CD4-positive, alpha-beta T cell treated with Interleukin-4 for 1 hour (primary cell): Measurements from ENCODE around the gene CYP3A4.
"Not testable (repeated sequence)": the region's sequence is repeated elsewhere in the genome, so short reads cannot be mapped to it uniquely, and the experiment has no call there.

ENCODE experiments used
- DNase-seq, 2 donors: peaks; one replicate each; pipeline ENCODE4 v3.0.0-alpha.2; 2020 to 2022

CYP3A4 gene

GRCh38 chr7:99784007-99784406, at the start of gene CYP3A4:
TSS of gene CYP3A4 (minus strand) at chr7:99784184. CDS start at chr7:99784081, 103 bp downstream.
- DNase-seq, result no peak

DNA sequence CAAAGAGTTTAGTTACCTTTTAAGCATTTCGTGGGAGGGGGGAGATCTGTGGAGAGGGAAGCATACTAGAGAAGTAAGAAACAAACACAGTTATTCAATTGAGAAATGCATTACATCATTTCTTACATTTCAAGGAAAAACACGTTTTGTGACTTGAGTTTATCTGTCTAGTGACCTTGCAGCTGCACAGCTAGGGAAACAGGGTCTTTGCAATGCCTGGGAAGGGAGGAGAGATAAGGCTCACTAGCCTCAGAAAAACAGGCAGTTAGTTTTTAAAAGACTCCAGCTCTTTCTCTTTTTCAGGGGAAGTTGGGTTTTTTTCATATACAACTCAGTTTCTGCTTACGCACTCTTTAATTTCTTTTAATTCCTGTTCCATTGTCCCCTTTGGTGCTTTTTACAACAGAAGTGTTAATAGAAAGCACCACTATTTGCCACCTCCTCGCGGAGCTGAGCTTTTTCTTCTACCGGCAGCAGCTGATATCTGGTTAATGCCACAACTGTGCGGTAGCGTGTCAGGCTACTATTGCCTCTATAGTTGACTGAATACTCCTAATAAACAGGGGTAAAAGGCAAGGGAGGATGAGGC, 49.4 kb upstream of the CYP3A4 start:
- DNase-seq, result no peak

GRCh38 chr7:99831595-99831994, 47.6 kb upstream of the CYP3A4 start:
- DNase-seq, result no peak

DNA sequence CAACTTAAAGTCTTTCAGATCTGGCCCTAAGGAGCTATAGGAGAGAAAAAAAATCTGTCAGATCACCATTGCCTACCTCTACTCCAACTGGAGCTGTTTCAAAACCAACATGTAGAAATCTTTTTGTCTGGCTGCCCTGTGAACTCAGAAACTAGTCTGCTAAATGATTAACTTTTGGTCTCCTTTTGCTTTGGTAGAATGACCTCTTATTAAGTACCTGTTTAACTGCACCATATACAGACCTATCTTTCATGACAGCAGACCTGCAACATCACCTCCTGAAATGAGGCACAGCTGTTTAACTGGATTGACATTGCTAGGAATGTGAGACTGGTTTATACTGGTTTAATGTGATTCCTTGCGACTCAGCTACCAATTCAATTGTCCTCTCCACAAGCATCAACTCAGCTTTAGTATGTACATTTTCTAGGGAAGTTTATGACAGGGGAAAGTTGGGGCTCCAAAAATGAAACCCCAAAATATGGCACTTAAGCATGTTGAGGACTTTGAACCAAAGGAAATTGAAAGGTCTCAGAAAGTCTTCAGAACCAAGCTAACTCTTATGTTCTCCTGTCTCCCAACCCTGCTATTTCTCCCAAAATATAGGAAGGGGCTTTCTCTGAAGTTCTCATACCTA, 45.7 kb upstream of the CYP3A4 start:
- no peak for DNase-seq

DNA sequence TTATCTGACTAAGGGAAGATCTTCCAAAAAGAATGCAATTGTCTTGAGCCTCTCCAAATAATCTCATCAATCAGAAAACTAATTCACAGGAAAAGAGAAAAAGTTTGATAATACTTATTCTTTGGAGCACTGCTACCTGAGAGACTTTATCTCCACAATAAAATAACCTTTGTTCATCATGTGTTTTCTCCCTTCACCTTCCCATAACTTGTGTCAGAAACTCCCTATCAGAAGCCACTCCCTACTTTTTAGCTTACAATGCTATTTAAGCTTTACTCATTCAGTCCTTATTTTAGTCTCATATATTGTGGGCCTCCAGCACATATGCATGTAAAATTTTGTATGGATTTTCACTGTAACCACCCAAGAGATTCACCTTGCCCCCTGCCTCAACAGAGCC, 44.8 kb upstream of the CYP3A4 start:
- no peak for DNase-seq

DNA sequence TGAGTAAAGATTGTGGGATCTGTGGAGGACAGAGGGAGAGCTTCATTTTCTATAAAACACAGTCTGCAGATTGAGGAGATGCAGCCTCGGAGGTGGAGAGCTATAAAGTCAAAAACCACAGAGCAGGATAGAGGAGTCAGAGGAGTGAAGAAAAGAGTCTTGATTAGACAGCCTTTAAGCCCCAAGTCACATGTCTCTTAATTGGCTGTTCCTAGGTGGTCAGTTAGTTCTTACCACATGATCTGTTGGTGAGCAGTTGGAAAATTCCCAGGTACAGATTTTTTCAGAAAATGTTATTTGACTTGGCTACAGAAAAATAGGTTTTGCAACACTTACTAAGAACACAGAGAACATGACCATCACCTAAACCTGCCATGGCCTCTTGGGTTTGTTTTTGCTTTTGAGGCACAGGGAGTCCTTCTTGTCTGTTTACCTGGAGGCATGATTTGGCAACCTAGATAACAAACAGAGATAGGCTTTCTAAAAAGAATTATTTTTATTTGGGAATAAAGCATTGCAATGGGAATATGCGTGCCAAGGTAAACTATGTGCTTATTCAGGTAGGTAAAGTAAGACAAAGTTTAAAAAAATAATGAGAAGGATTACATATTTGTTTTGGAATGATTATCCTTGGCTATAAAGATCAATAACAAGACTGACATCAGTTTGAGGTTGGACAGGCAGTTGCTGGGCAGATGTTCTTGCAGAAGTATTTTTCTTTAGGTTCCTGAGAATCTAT, 43.2 kb upstream of the CYP3A4 start:
- no peak for DNase-seq

DNA sequence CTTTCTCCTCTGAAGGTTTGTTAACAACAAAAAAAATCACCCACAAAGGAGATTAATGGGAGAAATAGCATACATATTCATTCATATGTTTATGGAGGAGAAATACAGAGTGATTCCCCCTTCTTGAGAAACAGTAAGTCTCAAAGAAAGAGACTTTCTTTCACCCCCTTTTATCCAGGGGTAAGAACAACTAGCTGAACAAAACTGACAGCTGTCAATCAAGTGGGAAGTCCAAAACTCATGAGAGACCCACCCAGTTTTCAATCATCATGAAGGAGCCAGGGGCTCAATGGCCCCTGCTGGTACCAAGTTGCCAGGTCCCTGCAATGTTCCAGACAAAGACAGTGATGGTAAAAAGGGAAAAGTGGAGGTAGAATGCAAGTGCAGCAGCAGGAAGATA, 41.9 kb upstream of the CYP3A4 start:
- DNase-seq, result no peak

GRCh38 chr7:99825452-99825851, 41.5 kb upstream of the CYP3A4 start:
- DNase-seq, result no peak

DNA sequence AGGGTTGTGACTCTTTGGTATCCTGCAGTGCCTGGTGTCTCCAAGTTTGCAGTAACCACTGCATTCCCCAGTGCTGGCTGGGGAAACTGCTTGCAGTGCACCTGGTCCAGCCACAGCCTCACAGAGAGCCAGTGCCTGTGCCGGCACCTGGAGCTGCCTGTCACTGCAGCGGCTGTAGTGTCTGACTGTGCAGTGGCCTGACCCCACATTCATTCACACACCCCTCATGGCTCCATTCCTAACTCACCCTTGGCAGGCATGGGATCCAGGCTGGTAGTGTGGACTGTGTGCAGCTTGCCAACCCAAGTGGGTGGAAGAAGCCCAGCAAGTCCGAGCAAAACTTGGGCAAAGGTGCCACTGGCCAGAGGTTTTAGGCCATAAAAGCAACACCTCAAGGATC, 40.1 kb upstream of the CYP3A4 start:
- no peak for DNase-seq

- no peak for DNase-seq
Measured at GRCh38 chr7:99822731-99823718, 39.0 kb upstream of the CYP3A4 start.

DNA sequence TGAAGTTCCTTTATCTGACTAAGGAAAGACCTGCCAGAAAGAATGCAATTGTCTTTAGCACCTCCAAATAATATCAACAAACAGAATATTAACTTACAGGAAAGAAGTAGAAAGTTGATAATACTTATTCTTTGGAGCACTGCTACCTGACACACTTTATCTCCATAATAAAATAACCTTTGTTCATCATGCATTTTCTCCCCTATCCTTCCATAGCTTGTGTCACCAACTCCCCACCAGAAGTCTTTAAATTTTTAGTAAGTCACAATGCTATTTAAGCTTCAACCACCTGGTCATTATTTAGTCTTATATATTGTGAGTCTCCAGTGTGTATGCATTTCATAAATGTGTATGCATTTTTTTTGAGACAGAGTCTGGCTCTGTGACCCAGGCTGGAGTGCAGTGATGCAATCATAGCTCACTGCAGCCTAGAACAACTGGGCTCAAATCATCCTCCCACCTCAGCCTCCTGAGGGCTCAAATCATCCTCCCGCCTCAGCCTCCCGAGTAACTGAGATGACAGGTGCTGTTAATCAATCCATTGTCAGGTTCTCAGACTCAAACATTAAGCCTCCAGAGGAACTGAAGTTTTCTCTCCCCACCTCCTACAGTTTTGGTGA, 36.5 kb upstream of the CYP3A4 start:
- no peak for DNase-seq

GRCh38 chr7:99808766-99809165, 24.8 kb upstream of the CYP3A4 start:
- no peak for DNase-seq

DNA sequence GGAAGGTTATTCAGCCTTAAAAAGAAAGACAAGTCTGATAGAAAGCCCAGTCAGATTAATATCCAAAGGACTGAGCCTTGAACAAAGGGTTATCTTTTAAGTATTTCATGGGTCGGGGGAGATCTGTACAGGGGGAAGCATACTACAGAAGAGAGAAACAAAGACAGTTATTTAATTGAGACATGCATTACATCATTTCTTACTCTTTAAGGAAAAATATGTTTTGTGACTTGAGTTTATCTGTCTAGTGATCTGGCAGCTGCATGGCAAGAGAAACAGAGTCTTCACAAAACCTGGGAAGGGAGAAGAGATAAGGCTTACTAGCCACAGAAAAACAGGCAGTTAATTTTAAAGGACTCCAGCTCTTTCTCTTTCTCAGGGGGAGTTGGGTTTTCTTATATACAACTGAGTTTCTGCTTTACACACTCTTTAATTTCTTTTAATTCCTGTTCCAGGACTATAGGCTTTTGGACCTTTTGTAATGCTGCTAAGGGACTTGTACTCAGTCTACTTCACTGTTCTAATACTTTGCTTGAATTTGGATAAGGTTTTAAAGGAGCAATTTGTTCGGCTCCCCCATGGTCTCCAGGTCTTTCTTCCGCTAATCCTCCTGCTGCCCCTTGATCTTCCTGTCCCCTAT, 23.0 kb upstream of the CYP3A4 start:
- DNase-seq, result no peak

DNA sequence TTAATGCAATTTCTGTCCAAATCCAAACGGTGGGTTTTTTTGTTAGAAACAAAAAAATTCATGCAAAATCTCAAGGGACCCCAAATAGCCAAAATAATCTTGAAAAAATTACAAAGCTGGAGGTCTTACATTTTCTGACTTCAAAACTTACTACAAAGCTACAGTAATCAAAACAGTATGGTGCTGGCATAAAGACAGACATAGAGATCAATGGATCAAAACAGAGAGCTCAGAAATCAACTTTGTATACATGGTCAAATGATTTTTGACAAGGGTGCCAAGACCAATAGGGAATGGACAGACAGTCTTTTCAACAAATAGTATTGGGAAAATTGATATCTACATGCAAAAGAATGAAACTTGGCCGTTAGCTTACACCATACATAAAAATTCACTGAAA, 21.7 kb upstream of the CYP3A4 start:
- no peak for DNase-seq

DNA sequence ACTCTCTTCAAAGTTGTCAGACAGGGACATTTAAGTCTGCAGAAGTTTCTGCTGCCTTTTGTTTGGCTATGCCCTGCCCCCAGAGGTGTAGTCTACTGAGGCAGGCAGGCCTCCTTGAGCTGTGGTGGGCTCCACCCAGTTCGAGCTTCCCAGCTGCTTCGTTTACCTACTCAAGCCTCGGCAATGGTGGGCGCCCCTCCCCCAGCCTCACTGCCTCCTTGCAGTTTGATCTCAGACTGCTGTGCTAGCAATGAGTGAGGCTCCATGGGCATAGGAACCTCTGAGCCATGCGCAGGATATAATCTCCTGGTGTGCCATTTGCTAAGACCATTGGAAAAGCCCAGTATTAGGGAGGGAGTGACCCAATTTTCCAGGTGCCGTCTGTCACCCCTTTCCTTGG, 19.1 kb upstream of the CYP3A4 start:
- not testable (repeated sequence) for DNase-seq

DNA sequence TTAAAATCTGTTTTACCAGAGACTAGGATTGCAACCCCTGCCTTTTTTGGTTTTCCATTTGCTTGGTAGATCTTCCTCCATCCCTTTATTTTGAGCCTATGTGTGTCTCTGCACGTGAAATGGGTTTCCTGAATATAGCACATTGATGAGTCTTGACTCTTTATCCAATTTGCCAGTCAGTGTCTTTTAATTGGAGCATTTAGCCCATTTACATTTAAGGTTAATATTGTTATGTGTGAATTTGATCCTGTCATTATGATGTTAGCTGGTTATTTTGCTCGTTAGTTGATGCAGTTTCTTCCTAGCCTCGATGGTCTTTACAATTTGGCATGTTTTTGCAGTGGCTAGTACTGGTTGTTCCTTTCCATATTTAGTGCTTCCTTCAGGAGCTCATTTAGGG, 17.4 kb upstream of the CYP3A4 start:
- not testable (repeated sequence) for DNase-seq

GRCh38 chr7:99798972-99799371, 15.0 kb upstream of the CYP3A4 start:
- no peak for DNase-seq

- not testable (repeated sequence) for DNase-seq
Measured at GRCh38 chr7:99795864-99796263, 11.9 kb upstream of the CYP3A4 start.

- no peak for DNase-seq
Measured at GRCh38 chr7:99794585-99795502, 10.9 kb upstream of the CYP3A4 start.

DNA sequence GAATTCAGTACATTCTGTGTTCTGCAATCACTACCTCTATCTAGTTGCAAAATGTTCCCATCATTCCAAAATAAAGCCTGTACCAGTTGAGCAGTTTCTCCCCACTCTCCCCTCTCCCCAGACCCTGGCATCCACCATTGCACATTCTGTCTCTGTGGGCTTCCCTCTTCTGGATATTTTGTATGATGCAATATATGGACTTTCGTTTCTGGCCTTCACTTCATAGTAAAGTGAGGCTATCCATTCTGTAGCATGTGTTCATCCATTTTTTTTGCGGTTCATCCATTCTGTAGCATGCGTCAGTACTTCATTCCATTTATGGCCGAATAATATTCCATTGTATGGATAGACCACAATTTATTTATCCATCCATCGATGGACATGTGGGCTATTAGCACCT, 9.5 kb upstream of the CYP3A4 start:
- DNase-seq, result no peak

GRCh38 chr7:99792967-99793366, 9.0 kb upstream of the CYP3A4 start:
- no peak for DNase-seq
